Measurements from ENCODE around the gene POMP.

Gene POMP

GRCh38 chr13:28658796-28659620 lies at the start of gene POMP:
POMP (plus strand) TSS chr13:28659130; CDS start chr13:28659185, 55 bp downstream.
- peak; percentile 95 for DNase-seq

GRCh38 chr13:28609381-28609780 lies 49.5 kb upstream of the POMP start:
- no peak for DNase-seq

- DNase-seq = no peak
Measured at GRCh38 chr13:28609926-28610325, 49.0 kb upstream of the POMP start.

GRCh38 chr13:28610996-28611395 lies 47.9 kb upstream of the POMP start:
- no peak for DNase-seq

DNA sequence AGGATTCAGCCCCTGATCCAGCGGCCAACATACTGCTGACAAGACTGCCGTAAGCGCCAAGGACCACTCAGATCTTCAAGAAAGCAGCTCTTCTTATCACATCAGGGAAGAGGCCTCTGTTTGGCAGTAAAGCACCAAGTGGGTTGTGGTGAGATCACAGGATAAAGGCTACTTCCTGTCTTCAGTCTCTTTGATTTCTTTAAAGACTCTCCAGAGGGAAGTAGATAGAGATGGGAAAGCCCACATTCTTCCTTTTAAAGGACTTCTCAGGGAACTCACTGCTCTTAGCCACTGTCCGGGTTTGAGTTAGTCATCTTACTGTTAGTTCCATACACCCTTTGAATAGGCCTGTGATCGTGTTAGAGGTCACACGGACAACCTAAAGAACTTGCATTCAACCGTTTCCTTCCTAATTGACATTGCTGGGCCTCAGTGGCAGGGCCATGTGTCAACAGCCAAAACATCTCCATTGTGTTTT lies 47.2 kb upstream of the POMP start:
- DNase-seq = no peak

DNA sequence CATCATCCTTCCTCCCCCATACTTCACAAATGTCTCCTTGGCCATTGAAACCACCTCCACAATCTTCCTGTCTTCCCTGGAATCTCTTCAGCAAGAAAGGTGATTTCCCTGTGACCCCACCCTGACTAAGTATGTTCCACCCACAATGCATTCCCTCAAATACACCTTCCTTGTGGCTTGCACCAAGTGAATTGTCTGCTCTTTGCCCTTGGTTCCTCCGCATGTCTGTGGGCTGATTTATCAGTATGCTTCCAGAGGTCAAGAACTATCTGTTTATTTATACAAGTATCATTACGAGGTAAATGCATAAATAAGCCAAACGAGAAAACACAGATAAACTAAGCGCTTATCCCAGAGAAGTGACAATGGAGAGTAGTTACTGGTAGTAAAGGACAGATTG lies 45.4 kb upstream of the POMP start:
- DNase-seq = no peak

- no peak for DNase-seq
Measured at GRCh38 chr13:28615916-28616446, 42.9 kb upstream of the POMP start.

GRCh38 chr13:28618230-28618994 lies 40.5 kb upstream of the POMP start:
- no peak for DNase-seq

- DNase-seq = no peak
Measured at GRCh38 chr13:28620011-28620830, 38.7 kb upstream of the POMP start.

DNA sequence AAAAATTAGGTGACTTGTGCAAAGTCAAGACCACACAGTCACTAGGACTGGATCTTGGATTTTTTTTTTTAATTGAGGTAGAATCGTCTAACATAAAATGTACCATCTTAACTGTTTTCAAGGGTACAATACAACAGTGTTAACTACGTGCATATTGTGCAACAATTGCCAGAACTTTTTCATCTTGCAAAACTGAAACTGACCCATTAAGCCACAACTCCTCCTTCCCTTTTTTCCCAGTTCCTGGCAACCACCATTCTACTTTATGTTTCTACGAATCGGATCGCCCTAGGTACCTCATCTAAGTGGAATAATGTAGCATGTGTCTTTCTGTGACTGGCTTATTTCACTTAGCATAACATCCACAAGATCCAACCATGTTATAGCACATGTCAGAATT lies 37.5 kb upstream of the POMP start:
- DNase-seq = no peak

GRCh38 chr13:28622286-28622685 lies 36.6 kb upstream of the POMP start:
- no peak for DNase-seq

DNA sequence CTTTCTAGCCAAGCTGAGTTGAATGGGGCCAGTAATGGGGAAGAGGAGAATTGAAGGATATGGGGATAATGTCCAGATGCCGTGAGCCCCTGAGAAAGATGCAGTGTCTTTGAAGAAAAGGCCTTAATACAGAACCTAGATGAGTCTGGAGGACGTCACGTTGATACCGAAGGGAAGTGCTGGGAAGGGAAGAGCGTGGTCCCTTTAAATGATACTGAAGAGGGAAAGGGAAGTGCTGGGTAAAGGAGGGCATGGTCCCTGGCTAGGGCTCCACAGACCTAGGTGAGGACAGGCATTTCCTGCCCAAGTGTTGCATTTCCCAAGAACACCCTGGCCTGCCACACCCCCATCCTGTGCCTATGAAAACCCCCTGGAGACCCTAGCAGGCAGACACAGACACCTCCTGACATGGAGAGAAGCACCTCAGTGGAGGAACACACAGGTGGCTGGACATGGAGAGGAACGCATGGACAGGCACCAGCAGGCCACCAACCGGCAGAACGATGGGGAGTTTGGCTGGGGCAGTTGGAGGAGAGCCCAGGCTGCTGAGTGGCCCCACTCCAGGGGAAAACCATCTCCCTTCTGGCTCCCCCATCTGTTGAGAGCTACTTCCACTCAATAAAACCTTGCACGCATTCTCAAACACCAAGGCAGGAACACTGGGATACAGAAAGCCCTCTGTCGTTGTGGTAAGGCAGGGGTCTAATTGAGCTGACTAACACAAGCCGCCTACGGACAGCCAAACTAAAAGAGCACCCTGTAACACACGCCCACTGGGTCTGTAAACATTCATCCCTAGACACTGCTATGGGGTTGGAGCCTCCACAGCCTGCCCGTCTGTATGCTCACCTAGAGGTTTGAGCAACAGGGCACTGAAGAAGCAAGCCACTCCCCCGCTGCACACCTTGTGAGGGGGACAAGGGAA lies 34.9 kb upstream of the POMP start:
- DNase-seq = no peak

- no peak for DNase-seq
Measured at GRCh38 chr13:28624707-28625432, 34.1 kb upstream of the POMP start.

- DNase-seq = no peak
Measured at GRCh38 chr13:28626266-28626665, 32.7 kb upstream of the POMP start.

- no peak for DNase-seq
Measured at GRCh38 chr13:28628241-28628640, 30.7 kb upstream of the POMP start.

GRCh38 chr13:28630869-28631268 lies 28.1 kb upstream of the POMP start:
- no peak for DNase-seq

DNA sequence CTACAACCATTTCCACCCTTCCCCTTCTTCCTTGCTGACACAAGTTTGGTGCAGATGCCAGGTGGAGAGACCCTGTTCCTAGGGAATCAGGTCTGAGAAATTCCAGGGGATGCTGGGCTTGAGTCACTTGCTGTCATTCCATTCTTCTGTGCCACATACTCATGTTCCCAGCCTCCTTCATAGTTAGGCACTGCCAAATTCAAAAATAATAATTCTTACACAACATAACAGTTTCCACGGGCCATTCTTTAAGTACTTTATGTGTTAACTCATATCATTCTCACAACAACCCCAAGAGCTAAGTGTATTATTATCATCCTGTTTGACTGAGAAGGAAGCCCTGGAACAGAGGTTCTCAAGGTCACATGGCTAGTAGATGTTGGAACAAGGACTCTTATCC lies 27.1 kb upstream of the POMP start:
- no peak for DNase-seq

DNA sequence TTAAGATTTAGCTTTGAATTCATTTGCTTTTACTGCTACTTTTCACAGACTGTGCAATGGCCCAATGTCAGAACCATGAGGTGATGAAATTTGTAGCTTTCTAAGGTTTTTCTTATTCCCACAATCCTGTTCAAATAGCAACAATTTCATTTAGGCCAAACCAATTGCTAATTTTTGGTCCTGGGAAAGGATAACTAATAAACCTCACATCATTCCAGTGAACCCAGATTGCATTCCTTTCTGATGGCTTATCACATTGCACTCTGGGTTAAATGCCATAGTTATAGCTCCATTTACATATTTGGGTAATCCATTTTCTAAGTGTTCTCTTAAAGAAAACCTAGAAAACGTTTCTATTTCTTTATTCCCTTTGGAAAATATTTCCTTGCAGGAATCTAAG lies 22.9 kb upstream of the POMP start:
- DNase-seq = no peak

DNA sequence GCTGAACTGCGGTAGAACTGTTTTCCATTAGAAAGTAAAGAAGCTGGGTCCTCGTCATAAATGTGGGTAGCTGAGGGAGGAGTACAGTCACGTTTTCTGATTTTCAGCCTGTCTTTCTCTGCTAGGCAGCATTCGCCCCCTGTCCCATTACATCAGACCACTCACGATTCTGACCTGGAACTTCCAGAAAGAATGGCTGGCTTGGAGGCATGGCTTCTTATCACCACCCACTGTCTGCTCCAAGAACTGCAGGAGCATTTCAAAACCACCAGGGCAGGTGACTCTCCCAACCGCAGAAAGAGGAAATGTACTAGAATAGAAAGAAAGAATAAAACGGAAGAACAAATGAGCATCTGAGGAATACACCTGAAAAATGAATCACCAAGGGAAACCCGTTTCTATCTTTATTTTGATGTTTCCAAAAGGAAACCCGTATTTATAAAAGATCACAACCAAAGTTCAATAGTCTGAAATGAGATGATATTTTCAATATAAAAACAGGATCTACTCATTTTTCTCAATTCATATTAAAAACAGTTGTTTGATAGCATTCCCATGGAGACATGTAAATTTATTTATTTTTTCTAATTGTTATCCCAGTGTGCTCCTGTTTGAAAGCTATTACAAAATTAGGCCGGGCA lies 22.1 kb upstream of the POMP start:
- peak; percentile 23 for DNase-seq

DNA sequence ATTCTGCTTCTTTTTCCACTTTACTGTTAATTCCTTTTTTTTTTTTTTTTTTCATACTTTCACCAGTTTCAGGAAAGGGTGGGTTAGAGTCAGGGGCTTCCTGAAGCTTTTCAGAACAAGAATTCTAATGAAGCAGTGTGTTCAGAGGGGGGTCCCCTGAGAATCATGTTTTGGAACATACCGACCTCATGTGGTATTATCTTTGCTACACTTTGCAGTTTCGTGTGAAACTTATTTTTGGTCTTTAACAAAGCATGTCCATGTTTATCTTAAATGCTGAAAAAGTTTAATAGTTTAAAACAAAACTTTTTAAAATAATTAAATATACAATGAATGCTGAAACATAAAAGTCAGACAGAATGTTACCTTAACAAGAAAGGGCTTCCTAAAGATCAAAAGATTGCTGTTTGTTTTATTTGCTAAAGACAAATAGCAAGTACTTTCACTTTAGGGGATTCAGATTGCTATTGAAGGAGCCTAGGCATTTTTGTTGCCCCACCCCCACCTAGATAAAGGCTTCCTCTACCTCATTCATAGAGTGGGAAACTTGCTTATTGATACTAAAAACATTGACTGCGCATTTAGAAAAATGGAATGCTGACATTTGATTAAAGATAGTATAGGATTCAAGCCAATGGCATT lies 21.1 kb upstream of the POMP start:
- no peak for DNase-seq

Measured in activated naive CD4-positive, alpha-beta T cell treated with Interleukin-2 at 50 U/mL for 16 hours (primary cell).